Smooth muscle cell (in vitro differentiated cells): ENCODE data around the gene NR1D2. TPM values are rescaled to one million over a fixed set of nuclear protein-coding genes. Genes with fewer than 3 reads are reported as not detected.

Experiments used
- DNase-seq: peaks from one replicate; lab custom pipeline; 2025; ENCODE audit not compliant: unreplicated experiment; lab: John Stamatoyannopoulos, UW
- H2AFZ ChIP-seq: fragments of 200-600 bp; sonication (generic); 2 replicates; pipeline ENCODE4 v1.6.0; 2016; ENCODE audit warnings: antibody characterized with exemption, low read depth, mild to moderate bottlenecking
- H3F3A ChIP-seq: fragments of 200-600 bp; sonication (generic); 2 replicates; pipeline ENCODE4 v1.6.0; 2017; ENCODE audit warnings: antibody characterized with exemption, low read depth
- H3K27ac ChIP-seq: fragments of 200-600 bp; sonication (generic); 2 replicates; pipeline ENCODE4 v1.5.1; 2016; ENCODE audit warnings: low read depth, mild to moderate bottlenecking
- H3K27me3 ChIP-seq: fragments of 200-600 bp; sonication (generic); 2 replicates; pipeline ENCODE4 v1.6.1; 2016; ENCODE audit warnings: low read depth, mild to moderate bottlenecking
- H3K36me3 ChIP-seq: fragments of 200-600 bp; sonication (generic); 2 replicates; pipeline ENCODE4 v1.5.1; 2016; ENCODE audit warnings: low read depth
- H3K4me1 ChIP-seq: fragments of 200-600 bp; sonication (generic); 2 replicates; pipeline ENCODE4 v1.5.1; 2016; ENCODE audit warnings: low read depth
- H3K4me2 ChIP-seq: fragments of 200-600 bp; sonication (generic); 2 replicates; pipeline ENCODE4 v1.6.0; 2016; ENCODE audit warnings: mild to moderate bottlenecking
- H3K4me3 ChIP-seq: fragments of 200-600 bp; sonication (generic); 2 replicates; pipeline ENCODE4 v1.5.1; 2016; ENCODE audit warnings: mild to moderate bottlenecking
- H3K79me2 ChIP-seq: fragments of 200-600 bp; sonication (generic); 2 replicates; pipeline ENCODE4 v1.6.0; 2016; ENCODE audit warnings: low read depth, mild to moderate bottlenecking
- H3K9ac ChIP-seq: fragments of 200-600 bp; sonication (generic); 2 replicates; pipeline ENCODE4 v1.6.0; 2016; ENCODE audit warnings: low read depth
- H3K9me3 ChIP-seq: fragments of 200-600 bp; sonication (generic); replicated peaks from 2 replicates; pipeline ENCODE4 v1.5.1; 2016; ENCODE audit warnings: low read depth
- H4K20me1 ChIP-seq: fragments of 200-600 bp; sonication (generic); 2 replicates; pipeline ENCODE4 v1.6.0; 2016; ENCODE audit warnings: low read depth
- CTCF ChIP-seq: fragments of 200-600 bp; sonication (generic); IDR thresholded peaks from 2 replicates; pipeline ENCODE4 v1.5.1; 2017; ENCODE audit warnings: borderline replicate concordance, mild to moderate bottlenecking, antibody characterized with exemption; ENCODE audit not compliant: insufficient read depth, poor library complexity, severe bottlenecking
- WGBS: methylation state at CpG from one replicate; pipeline ENCODE4 v1.1.7; 2016; ENCODE audit warnings: low lambda C conversion rate; 5-methylcytosine and 5-hydroxymethylcytosine counted together
- polyA plus RNA-seq: library from polyadenylated mRNA; unstranded; fragments of >200 nt; fragmentation: Nextera tagmentation; extraction: Ambion mirVana; gene quantifications from 2 replicates; pipeline ENCODE4 v1.2.1, GENCODE V29; 2016
- total RNA-seq: library from RNA; depleted of rRNA; stranded (reverse); fragments of >200 nt; gene quantifications from 2 replicates; pipeline ENCODE4 v1.2.3, GENCODE V29; 2014

Gene NR1D2
- 34.0 and 37.8 TPM in 2 replicates for total RNA-seq
- polyA plus RNA-seq, result 11.7 and 12.1 TPM in 2 replicates

DNA sequence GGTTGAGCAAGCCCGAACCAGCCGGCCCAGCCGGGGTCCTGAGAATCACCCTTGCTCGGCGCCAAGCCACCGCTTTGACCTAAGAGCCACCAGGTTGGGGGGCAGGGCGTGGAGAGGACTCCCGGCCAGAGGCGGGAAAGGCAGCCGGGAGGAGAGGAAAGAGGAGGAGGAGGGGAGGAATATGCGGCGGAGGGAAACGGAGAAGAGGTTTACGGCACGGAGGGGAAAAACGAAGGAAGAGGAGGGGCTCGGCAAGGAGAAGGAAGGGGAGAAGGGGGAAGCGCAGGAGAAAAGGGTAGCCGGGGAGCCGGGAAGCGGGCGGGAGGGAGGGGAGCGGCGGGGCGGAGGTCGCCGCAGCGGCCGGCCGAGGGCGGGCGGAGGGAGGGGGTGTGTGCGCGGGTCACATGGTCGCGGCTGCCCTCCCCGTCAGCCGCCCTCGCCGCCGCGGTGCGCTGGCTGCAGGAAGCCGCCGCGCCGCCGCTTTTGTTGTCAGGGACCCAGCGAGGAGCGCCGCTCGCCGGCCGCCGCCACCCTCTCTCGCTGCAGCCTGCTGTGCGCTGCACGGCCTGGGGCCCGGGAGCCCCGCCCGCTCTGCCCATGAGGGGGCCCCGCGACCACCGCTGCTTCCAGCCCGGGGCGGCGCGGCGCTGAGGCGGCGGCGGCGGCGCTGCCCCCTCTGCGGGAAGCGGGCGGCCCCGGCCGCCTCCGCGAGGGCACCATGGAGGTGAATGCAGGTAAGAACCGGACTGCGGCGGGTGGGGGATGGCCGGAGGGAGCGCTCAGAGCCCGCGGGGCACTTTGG lies at the start of gene NR1D2:
Gene NR1D2 (plus strand): TSS at position 426 of the 802 bp plus-strand sequence. CDS start 293 bp downstream, at position 719.
- Histone ChIP-seq H4K20me1 (peaks cover 40% of the 10 kb centered on the region), H3K36me3 (no peaks in the 10 kb centered on the region), H3K9me3 (no peaks in the 10 kb centered on the region), H3K4me3 (peak within 1 kb of the TSS; percentile 77), H3K9ac (peak within 1 kb of the TSS; percentile 91), H3F3A (peaks cover 14% of the 10 kb centered on the region), H3K79me2 (peaks cover 31% of the 10 kb centered on the region), H3K4me1 (peaks cover 11% of the 10 kb centered on the region), H3K27me3 (no peaks in the 10 kb centered on the region), H3K27ac (peak within 1 kb of the TSS; percentile 95), H3K4me2 (peak within 1 kb of the TSS; percentile 96), H2AFZ (peak within 1 kb of the TSS; percentile 94)
- peak; percentile 48 for DNase-seq
- WGBS, result under 1% methylated on average over 43 of the region's 88 CpGs
- no peak for TF ChIP-seq CTCF

DNA sequence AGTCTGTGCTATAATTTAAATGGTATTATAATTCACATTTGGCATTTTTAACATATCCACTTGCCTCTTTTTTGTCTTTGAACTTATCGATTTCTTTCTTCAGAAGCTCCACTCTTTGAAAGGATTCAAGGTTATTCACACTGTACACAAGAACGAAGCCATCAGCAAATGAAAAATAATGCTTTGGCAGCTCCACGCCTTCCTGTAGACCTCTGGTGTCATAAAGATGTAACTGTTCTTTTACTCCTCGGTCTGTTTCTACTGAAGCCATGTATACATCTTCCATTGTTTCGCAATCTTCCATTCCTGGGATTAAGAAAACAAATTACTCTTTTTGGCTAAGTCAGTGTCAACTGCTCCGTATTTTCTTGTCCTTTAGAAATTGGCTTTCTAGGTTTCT lies 44.3 kb upstream of the NR1D2 start:
- Histone ChIP-seq H2AFZ (no peak overlapping the region), H3K9ac (no peak overlapping the region), H3K4me2 (no peak overlapping the region), H3K36me3 (peaks cover 17% of the 10 kb centered on the region), H3K4me3 (no peak overlapping the region), H3F3A (no peaks in the 10 kb centered on the region), H3K79me2 (no peaks in the 10 kb centered on the region), H3K27me3 (no peaks in the 10 kb centered on the region), H4K20me1 (no peaks in the 10 kb centered on the region), H3K27ac (no peak overlapping the region), H3K9me3 (no peaks in the 10 kb centered on the region), H3K4me1 (no peaks in the 10 kb centered on the region)
- 76% methylated on average over 6 of the region's 6 CpGs for WGBS
- DNase-seq, result no peak
- TF ChIP-seq CTCF, result no peak

- no peaks in the 10 kb centered on the region for H3K79me2 ChIP-seq
- no peaks in the 10 kb centered on the region for H3K4me1 ChIP-seq
- no peak overlapping the region for H3K27ac ChIP-seq
- no peak for TF ChIP-seq CTCF
- H3K9me3 ChIP-seq, result no peaks in the 10 kb centered on the region
- no peaks in the 10 kb centered on the region for H3K27me3 ChIP-seq
- no peak overlapping the region for H3K9ac ChIP-seq
- no peaks in the 10 kb centered on the region for H4K20me1 ChIP-seq
- no peak overlapping the region for H3K4me2 ChIP-seq
- H3K36me3 ChIP-seq, result peaks cover 9% of the 10 kb centered on the region
- no peak overlapping the region for H3K4me3 ChIP-seq
- no peak for DNase-seq
- no peak overlapping the region for H2AFZ ChIP-seq
- no peaks in the 10 kb centered on the region for H3F3A ChIP-seq
Observed at GRCh38 chr3:23904545-23904944, 40.5 kb upstream of the NR1D2 start.

DNA sequence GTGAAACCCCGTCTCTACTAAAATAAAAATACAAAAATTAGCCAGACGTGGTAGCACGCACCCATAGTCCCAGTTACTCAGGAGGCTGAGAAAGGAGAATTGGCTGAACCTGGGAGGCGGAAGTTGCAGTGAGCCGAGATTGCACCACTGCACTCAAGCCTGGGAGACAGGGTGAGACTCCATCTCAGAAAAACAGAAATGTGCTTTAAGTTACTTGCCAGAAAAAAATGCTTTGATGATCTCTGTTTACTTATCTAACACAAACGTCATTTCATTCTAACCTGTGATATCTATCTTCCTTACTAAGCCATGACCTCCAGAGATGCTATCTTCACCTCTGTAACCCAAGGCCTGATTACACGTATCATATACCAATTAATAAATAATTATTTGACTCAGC lies 35.7 kb upstream of the NR1D2 start:
- Histone ChIP-seq H3K79me2 (peaks cover 32% of the 10 kb centered on the region), H3K4me2 (no peak overlapping the region), H3K9ac (no peak overlapping the region), H3K36me3 (peaks cover 10% of the 10 kb centered on the region), H3F3A (no peaks in the 10 kb centered on the region), H3K4me3 (no peak overlapping the region), H2AFZ (no peak overlapping the region), H4K20me1 (peaks cover 16% of the 10 kb centered on the region), H3K9me3 (no peaks in the 10 kb centered on the region), H3K27ac (no peak overlapping the region), H3K4me1 (peaks cover 1% of the 10 kb centered on the region), H3K27me3 (no peaks in the 10 kb centered on the region)
- TF ChIP-seq CTCF, result no peak
- WGBS, result 92% methylated on average over 7 of the region's 7 CpGs
- no peak for DNase-seq
